ENCODE data around the gene NT5C3B. TPM values are rescaled to one million over a fixed set of nuclear protein-coding genes. Genes with fewer than 3 reads are reported as not detected.

Gene NT5C3B
- total RNA-seq, 3 donors from 2014 or later: 50.2 to 83.9 (median 60.6) TPM

- Histone ChIP-seq H3K36me3 (no peaks in the 10 kb centered on the region), H3K9me3 (no peaks in the 10 kb centered on the region), H3K4me3 (peak overlapping the region; percentile 67 to 86 (median 79)), H3K27ac (peak overlapping the region; percentile 56 to 81), H3K4me1 (peaks cover 3 to 6% of the 10 kb centered on the region in 2 donors), H3K27me3 (no peaks in the 10 kb centered on the region)
- TF ChIP-seq POLR2A (IDR thresholded peaks at IDR 0.05) (no peak), POLR2AphosphoS5 (IDR thresholded peaks at IDR 0.05) (no peak), CTCF (IDR thresholded peaks at IDR 0.05) (no peak)
- DNase-seq (ENCODE audit: low spot score in 2 of 2): no peak
- intact Hi-C loops (cut with DNase I; ENCODE audit: low total_unique reads): no loop called here
Observed at GRCh38 chr17:41813152-41813680, 22.8 kb downstream of the NT5C3B start.

GRCh38 chr17:41812381-41813151, 23.5 kb downstream of the NT5C3B start, which contains the start of gene FKBP10:
TSS of gene FKBP10 (plus strand) at chr17:41813004. CDS start at chr17:41813035, 31 bp downstream.
- H3K4me3 ChIP-seq: peak within 1 kb of the TSS; percentile 67 to 86 (median 79)
- no peaks in the 10 kb centered on the region for H3K36me3 ChIP-seq
- peak within 1 kb of the TSS; percentile 56 to 81 for H3K27ac ChIP-seq
- peak in 1 of 2 donors; percentile 36 for DNase-seq (ENCODE audit: low spot score in 2 of 2)
- TF ChIP-seq POLR2A (IDR thresholded peaks at IDR 0.05): no peak
- TF ChIP-seq POLR2AphosphoS5 (IDR thresholded peaks at IDR 0.05): peak in 1 of 3 donors; percentile 22
- H3K9me3 ChIP-seq: no peaks in the 10 kb centered on the region
- H3K4me1 ChIP-seq: peaks cover 3 to 6% of the 10 kb centered on the region in 2 donors
- intact Hi-C loops (cut with DNase I; ENCODE audit: low total_unique reads): no loop called here
- H3K27me3 ChIP-seq: no peaks in the 10 kb centered on the region

- peaks cover 3 to 6% of the 10 kb centered on the region in 2 donors for H3K4me1 ChIP-seq
- peak within 1 kb of the TSS; percentile 67 to 86 (median 79) for H3K4me3 ChIP-seq
- TF ChIP-seq CTCF (IDR thresholded peaks at IDR 0.05) (peak in 2 of 3 donors; percentile 34 to 63), POLR2A (IDR thresholded peaks at IDR 0.05) (no peak)
- H3K9me3 ChIP-seq: no peaks in the 10 kb centered on the region
- no peaks in the 10 kb centered on the region for H3K36me3 ChIP-seq
- H3K27ac ChIP-seq: peak within 1 kb of the TSS; percentile 56 to 81
- peak; percentile 63 to 75 for DNase-seq (ENCODE audit: low spot score in 2 of 2)
- no peaks in the 10 kb centered on the region for H3K27me3 ChIP-seq
- intact Hi-C loops (cut with DNase I; ENCODE audit: low total_unique reads): no loop called here
Observed at GRCh38 chr17:41811549-41812380, 24.3 kb downstream of the NT5C3B start, which contains the start of gene P3H4. TSS of gene P3H4 (minus strand) at chr17:41811949. CDS start at chr17:41811915, 34 bp downstream.

GRCh38 chr17:41810659-41811548, 25.1 kb downstream of the NT5C3B start:
- Histone ChIP-seq H3K27ac (peak overlapping the region; percentile 56 to 61), H3K36me3 (no peaks in the 10 kb centered on the region), H3K4me3 (peak overlapping the region; percentile 67 to 86 (median 79)), H3K4me1 (peaks cover 3 to 6% of the 10 kb centered on the region in 2 donors), H3K9me3 (no peaks in the 10 kb centered on the region), H3K27me3 (no peaks in the 10 kb centered on the region)
- intact Hi-C loops (cut with DNase I; ENCODE audit: low total_unique reads): no loop called here
- DNase-seq (ENCODE audit: low spot score in 2 of 2): no peak
- no peak for TF ChIP-seq POLR2AphosphoS5 (IDR thresholded peaks at IDR 0.05)

- Histone ChIP-seq H3K36me3 (no peaks in the 10 kb centered on the region), H3K9me3 (no peaks in the 10 kb centered on the region), H3K4me3 (no peak overlapping the region), H3K27ac (no peak overlapping the region), H3K27me3 (no peaks in the 10 kb centered on the region), H3K4me1 (peaks cover 3 to 6% of the 10 kb centered on the region in 2 donors)
- TF ChIP-seq POLR2AphosphoS5 (IDR thresholded peaks at IDR 0.05) (no peak), POLR2A (IDR thresholded peaks at IDR 0.05) (no peak), CTCF (IDR thresholded peaks at IDR 0.05) (no peak)
- no peak for DNase-seq (ENCODE audit: low spot score in 2 of 2)
- intact Hi-C loops (cut with DNase I; ENCODE audit: low total_unique reads): no loop called here
Observed at GRCh38 chr17:41806685-41807445, 29.2 kb downstream of the NT5C3B start.
